Ishikawa (cell line): ENCODE data around the gene AP4B1.

ENCODE experiments used
- CEBPB ChIP-seq: IDR thresholded peaks from 2 replicates; pipeline ENCODE4 v1.6.1; 2012
- CREB1 ChIP-seq: IDR thresholded peaks from 2 replicates; pipeline ENCODE4 v1.6.1; 2012; ENCODE audit warnings: low read depth
- EGR1 ChIP-seq: IDR thresholded peaks from 2 replicates; pipeline ENCODE4 v1.6.1; 2012
- EP300 ChIP-seq: IDR thresholded peaks from 2 replicates; pipeline ENCODE4 v1.6.1; 2012; ENCODE audit warnings: borderline replicate concordance
- FOXM1 ChIP-seq: IDR thresholded peaks from 2 replicates; pipeline ENCODE4 v1.6.1; 2012; ENCODE audit warnings: low read depth, borderline replicate concordance
- MAX ChIP-seq: IDR thresholded peaks from 2 replicates; pipeline ENCODE4 v1.6.1; 2012
- NFIC ChIP-seq: IDR thresholded peaks from 2 replicates; pipeline ENCODE4 v1.6.1; 2012
- RAD21 ChIP-seq: IDR thresholded peaks from 2 replicates; pipeline ENCODE4 v1.6.1; 2012; ENCODE audit warnings: low read depth
- REST ChIP-seq: IDR thresholded peaks from 2 replicates; pipeline ENCODE4 v1.6.1; 2012; ENCODE audit warnings: low read depth, mild to moderate bottlenecking
- TAF1 ChIP-seq: IDR thresholded peaks from 2 replicates; pipeline ENCODE4 v1.6.1; 2012; ENCODE audit warnings: low read depth, mild to moderate bottlenecking
- TCF12 ChIP-seq: IDR thresholded peaks from 2 replicates; pipeline ENCODE4 v1.6.1; 2012; ENCODE audit warnings: low read depth
- TEAD4 ChIP-seq: IDR thresholded peaks from 2 replicates; pipeline ENCODE4 v1.6.1; 2012
- USF1 ChIP-seq: IDR thresholded peaks from 2 replicates; pipeline ENCODE4 v1.6.1; 2012
- YY1 ChIP-seq: IDR thresholded peaks from 2 replicates; pipeline ENCODE4 v1.6.1; 2012; ENCODE audit warnings: low read depth
- ZBTB7A ChIP-seq: IDR thresholded peaks from 2 replicates; pipeline ENCODE4 v1.6.1; 2012; ENCODE audit warnings: low read depth

AP4B1 gene

DNA sequence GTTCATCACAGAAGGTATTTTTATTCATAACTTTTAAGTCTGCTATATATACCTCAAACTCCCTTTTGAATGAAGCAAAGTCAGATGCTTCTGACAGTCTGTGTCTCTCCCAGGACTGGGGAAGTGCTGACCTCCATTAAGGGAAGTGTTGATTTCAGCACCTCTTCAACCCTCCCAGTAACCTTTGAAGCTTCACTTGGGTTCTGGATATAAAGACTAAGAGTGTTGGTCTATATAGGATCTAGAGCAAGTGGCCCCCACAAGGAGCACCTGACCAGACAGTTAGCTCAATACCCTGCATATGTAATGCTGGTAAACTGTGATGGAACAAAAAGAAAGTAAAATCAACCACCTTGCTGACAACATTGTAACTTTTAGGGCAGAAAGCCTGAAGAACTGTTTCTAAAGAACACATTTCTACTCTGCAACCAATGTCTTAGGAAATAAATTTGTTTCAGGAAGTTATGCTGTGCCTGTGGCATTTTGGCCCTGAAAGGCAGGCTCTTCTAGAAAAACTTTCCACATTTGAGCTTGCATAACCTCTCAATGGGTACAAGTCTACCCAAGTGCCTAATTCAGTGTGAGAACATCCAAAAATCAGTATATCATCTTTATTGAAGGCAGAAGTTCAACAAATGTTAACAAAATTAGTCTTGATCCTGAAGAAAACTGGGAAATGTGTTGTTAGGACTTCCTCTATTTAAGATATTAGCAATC, 32.2 kb downstream of the AP4B1 start:
- no peak for TF ChIP-seq CREB1
- TF ChIP-seq MAX, result no peak
- TF ChIP-seq TAF1, result no peak
- no peak for TF ChIP-seq TCF12
- no peak for TF ChIP-seq EGR1
- no peak for TF ChIP-seq EP300

- TF ChIP-seq ZBTB7A (no peak), FOXM1 (no peak), RAD21 (no peak), YY1 (no peak), EGR1 (no peak), CREB1 (no peak), TAF1 (no peak), NFIC (no peak), EP300 (no peak), TEAD4 (no peak), CEBPB (no peak), TCF12 (no peak), USF1 (no peak), REST (no peak), MAX (no peak)
These were observed 32.9 kb downstream of the AP4B1 start, which contains the start of gene PTPN22 for GRCh38 chr1:113871597-113872113. TSS of gene PTPN22 (minus strand) at chr1:113871712.

- TF ChIP-seq NFIC (no peak), EGR1 (no peak), RAD21 (no peak), CEBPB (no peak), TEAD4 (no peak), ZBTB7A (no peak), YY1 (no peak), REST (no peak)
These were observed 33.8 kb downstream of the AP4B1 start for GRCh38 chr1:113870778-113871177.

DNA sequence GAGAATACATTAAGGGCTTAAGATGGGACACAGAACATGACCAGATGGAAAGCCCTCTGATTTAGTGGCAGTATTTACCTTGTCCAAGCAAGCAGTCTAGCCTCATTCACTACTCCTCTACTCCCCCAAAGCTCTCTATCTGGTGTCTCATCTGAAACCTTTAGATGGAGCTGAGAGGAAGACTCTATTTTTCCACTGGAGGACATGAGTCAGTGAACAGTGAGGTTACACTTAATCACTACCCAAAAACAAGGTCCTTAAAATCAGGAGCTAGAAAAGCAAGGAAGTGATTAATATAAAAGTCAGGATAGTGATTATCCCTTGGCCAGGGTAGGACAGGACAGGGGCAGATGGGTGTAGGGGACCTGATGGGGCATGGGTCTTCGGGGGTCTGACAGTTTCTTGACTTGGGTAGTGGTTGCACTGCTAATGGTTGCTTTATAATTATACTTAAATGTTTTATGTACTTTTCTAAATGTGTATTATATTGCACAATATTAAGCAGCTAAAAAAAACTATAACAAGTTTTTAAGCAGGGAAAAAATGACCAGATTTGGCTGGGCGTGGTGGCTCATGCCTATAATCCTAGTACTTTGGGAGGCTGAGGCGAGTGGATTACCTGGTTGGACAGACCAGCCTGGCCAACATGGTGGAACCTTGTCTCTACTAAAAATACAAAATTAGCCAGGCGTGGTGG, 36.1 kb downstream of the AP4B1 start:
- no peak for TF ChIP-seq TAF1
- TF ChIP-seq EP300, result no peak
- TF ChIP-seq ZBTB7A, result no peak

DNA sequence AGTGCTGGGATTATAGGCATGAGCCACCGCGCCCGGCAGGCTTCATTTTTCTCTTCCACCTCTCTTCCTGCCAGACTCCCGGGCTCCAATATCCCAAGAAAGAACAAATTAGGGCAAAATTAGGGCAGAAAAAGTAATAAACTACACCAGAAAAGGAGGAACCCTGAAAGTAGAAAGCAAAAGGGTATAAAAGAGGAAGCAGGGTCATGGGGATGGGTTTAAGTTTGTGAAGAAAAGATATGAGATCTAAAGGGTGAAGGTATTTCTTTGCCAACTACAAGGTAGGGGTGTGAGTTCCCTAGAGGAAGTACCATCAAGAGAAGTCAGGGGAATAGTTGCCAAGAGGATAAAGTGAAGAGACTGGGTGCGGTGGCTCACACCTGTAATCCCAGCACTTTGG, 43.0 kb downstream of the AP4B1 start:
- TF ChIP-seq RAD21 (no peak), MAX (no peak), NFIC (no peak)

DNA sequence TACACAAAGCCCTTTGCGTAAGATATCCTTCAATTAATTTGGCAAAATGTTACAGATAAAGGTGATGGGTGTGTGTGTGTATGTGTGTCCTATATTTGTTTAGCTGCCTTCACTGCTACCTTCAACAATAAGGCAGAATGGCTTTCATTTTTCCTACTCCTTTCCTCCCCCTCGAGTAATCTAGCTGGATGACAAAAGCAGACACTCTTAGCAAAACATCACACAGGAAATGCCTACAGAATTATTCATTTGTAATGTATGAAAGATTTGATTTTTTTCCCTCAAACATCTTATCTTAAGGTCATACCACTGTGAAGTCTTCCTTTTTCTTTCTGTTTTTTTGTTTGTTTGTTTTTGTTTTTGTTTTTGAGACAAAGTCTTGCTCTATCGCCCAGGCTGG, 43.7 kb downstream of the AP4B1 start:
- TF ChIP-seq TEAD4 (no peak), CEBPB (no peak), MAX (no peak), FOXM1 (no peak), TAF1 (no peak), NFIC (no peak), REST (no peak), ZBTB7A (no peak), YY1 (no peak), EGR1 (no peak), USF1 (no peak), EP300 (no peak), CREB1 (no peak), RAD21 (no peak), TCF12 (no peak)
